ENCODE data around the gene CHCHD1.
"Not testable (repeated sequence)": the region's sequence is repeated elsewhere in the genome, so short reads cannot be mapped to it uniquely, and the experiment has no call there.

CHCHD1 gene

DNA sequence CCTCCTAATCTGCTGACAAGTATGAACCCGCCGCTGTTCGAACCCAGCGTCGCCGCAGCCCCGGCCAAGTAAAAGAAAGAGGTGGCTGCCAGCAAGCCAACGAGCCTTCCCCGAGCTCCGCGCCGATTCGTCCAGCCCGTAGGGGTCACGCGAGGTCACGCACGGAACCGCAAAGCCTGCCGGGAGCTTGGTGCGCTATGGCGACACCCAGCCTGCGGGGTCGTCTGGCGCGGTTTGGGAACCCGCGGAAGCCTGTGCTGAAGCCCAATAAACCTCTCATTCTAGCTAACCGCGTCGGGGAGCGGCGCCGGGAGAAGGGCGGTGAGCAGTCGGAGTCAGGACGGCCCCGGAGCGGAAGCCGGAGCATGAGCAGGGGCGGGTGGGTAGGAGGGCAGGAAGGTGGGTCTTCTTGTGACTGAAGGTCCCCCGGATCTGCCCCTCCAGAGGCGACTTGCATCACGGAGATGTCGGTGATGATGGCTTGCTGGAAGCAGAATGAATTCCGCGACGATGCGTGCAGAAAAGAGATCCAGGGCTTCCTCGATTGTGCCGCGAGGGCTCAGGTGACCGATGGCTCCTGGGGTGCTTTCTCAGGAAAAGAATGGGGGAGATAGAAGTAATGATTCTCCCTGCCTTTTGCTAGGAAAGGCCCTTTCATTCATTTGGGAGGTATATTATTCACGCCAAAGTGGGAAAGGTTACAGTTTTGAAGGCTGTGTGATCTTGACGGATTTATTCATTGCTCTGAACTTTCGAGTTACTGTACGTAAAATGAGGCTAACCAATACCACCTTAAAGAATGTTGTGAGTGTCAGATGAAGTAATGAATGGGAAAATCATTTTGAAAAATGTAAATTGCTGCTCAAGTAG is at the start of gene CHCHD1:
Gene CHCHD1, plus strand, starts transcription at position 170 of the 870 bp plus-strand sequence. Its CDS starts 28 bp downstream, at position 198.
- peaks cover 16% of the 10 kb centered on the region for H3K36me3 ChIP-seq (replicated peaks)
- in situ Hi-C loops (cut with MboI; ENCODE audit: low sequenced_read_pairs): no loop called here
- peak within 1 kb of the TSS; percentile 91 for H3K4me3 ChIP-seq
- no peaks in the 10 kb centered on the region for H3K9me3 ChIP-seq
- H3K4me1 ChIP-seq: peaks cover 30% of the 10 kb centered on the region
- DNase-seq (ENCODE audit: low spot score in 2 of 2): peak; percentile 82 to 96
- H3K27me3 ChIP-seq (ENCODE audit: low read depth): no peaks in the 10 kb centered on the region

GRCh38 chr10:73732426-73732825 is 49.4 kb upstream of the CHCHD1 start:
- in situ Hi-C loops (cut with MboI; ENCODE audit: low sequenced_read_pairs): no loop called here
- no peak for DNase-seq (ENCODE audit: low spot score in 2 of 2)

GRCh38 chr10:73732931-73733623 is 48.8 kb upstream of the CHCHD1 start:
- H3K9me3 ChIP-seq: no peaks in the 10 kb centered on the region
- no peaks in the 10 kb centered on the region; the same call in 1 of the 2 replicates for H3K4me1 ChIP-seq
- H3K36me3 ChIP-seq (replicated peaks): peaks cover 7% of the 10 kb centered on the region; the same call in 1 of the 2 replicates
- no peak for DNase-seq (ENCODE audit: low spot score in 2 of 2)
- no peak overlapping the region for H3K4me3 ChIP-seq
- in situ Hi-C loops (cut with MboI; ENCODE audit: low sequenced_read_pairs): no loop called here
- no peaks in the 10 kb centered on the region for H3K27me3 ChIP-seq (ENCODE audit: low read depth)

More at GRCh38 chr10:73732426-73732825, 49.4 kb upstream of the CHCHD1 start:
- no peaks in the 10 kb centered on the region for H3K27me3 ChIP-seq (ENCODE audit: low read depth)
- H3K36me3 ChIP-seq (replicated peaks): peaks cover 10% of the 10 kb centered on the region; the same call in 1 of the 2 replicates
- no peaks in the 10 kb centered on the region for H3K9me3 ChIP-seq
- H3K4me1 ChIP-seq: no peaks in the 10 kb centered on the region; the same call in 1 of the 2 replicates
- no peak overlapping the region for H3K4me3 ChIP-seq

DNA sequence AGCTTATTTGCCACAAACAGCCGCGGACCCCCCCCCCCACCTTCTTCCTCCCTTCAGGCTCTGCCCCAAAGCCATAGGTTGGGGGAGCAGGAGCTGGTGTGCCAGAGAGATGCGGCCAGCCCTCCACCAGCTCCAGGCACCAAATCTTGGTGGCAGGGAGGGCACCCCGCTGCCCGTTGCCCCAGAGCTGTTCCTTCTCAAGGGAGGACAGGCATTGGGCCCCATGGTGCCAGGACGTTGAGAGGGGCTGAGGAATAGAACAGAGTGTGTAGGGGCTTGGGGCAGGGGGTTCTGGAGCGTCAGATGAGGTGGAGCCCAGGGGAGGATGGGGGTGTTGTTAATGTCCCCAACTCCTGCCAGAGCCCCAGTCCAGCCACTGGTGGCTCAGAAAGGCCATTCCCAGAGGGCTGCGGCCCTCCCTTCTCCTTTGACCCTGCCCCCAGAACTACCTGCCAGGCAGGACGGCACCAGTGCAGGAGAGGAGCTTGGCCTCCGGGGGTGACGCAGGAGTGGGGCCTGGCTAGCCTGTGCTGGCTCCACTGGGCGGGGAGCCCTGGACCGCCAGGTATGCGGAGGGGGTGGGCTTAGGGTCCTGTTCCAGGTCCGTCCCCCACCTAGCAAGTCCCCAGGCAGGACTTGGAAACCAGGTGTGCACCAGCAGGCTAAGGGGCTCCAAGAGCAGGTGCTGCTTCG is 47.7 kb upstream of the CHCHD1 start:
- Histone ChIP-seq H3K9me3 (no peaks in the 10 kb centered on the region), H3K4me3 (no peak overlapping the region), H3K36me3 (replicated peaks) (no peaks in the 10 kb centered on the region), H3K27me3 (ENCODE audit: low read depth) (no peaks in the 10 kb centered on the region), H3K4me1 (no peaks in the 10 kb centered on the region; the same call in 1 of the 2 replicates)
- no peak for DNase-seq (ENCODE audit: low spot score in 2 of 2)
- in situ Hi-C loops (cut with MboI; ENCODE audit: low sequenced_read_pairs): no loop called here

GRCh38 chr10:73734796-73735305 is 47.0 kb upstream of the CHCHD1 start:
- DNase-seq (ENCODE audit: low spot score in 2 of 2): no peak
- in situ Hi-C loops (cut with MboI; ENCODE audit: low sequenced_read_pairs): no loop called here
- no peak overlapping the region for H3K4me3 ChIP-seq

GRCh38 chr10:73740501-73741254 is 41.2 kb upstream of the CHCHD1 start:
- H3K36me3 ChIP-seq (replicated peaks): peaks cover 10% of the 10 kb centered on the region
- in situ Hi-C loops (cut with MboI; ENCODE audit: low sequenced_read_pairs); DNase-seq (ENCODE audit: low spot score in 2 of 2); H3K9me3 ChIP-seq; H3K27me3 ChIP-seq (ENCODE audit: low read depth); H3K4me3 ChIP-seq: not testable (repeated sequence)
- H3K4me1 ChIP-seq: peaks cover 16% of the 10 kb centered on the region

More at GRCh38 chr10:73734796-73735305, 47.0 kb upstream of the CHCHD1 start:
- no peaks in the 10 kb centered on the region for H3K36me3 ChIP-seq (replicated peaks)
- no peaks in the 10 kb centered on the region for H3K9me3 ChIP-seq
- H3K27me3 ChIP-seq (ENCODE audit: low read depth): no peaks in the 10 kb centered on the region
- no peaks in the 10 kb centered on the region; the same call in 1 of the 2 replicates for H3K4me1 ChIP-seq

DNA sequence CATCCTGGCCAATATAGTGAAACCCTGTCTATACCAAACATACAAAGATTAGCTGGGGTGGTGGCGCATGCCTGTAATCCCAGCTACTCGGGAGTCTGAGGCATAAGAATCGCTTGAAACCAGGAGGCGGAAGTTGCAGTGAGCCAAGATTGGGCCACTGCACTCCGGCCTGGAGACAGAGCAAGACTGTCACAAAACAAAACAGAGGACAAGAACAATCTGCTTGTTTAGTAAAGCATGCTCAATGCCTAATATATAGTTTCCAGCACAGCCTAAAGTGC is 39.5 kb upstream of the CHCHD1 start:
- no peak overlapping the region for H3K4me3 ChIP-seq
- peaks cover 23% of the 10 kb centered on the region for H3K36me3 ChIP-seq (replicated peaks)
- H3K4me1 ChIP-seq: peaks cover 16% of the 10 kb centered on the region
- in situ Hi-C loops (cut with MboI; ENCODE audit: low sequenced_read_pairs): no loop called here
- H3K9me3 ChIP-seq: no peaks in the 10 kb centered on the region
- H3K27me3 ChIP-seq (ENCODE audit: low read depth): no peaks in the 10 kb centered on the region
- DNase-seq (ENCODE audit: low spot score in 2 of 2): no peak

DNA sequence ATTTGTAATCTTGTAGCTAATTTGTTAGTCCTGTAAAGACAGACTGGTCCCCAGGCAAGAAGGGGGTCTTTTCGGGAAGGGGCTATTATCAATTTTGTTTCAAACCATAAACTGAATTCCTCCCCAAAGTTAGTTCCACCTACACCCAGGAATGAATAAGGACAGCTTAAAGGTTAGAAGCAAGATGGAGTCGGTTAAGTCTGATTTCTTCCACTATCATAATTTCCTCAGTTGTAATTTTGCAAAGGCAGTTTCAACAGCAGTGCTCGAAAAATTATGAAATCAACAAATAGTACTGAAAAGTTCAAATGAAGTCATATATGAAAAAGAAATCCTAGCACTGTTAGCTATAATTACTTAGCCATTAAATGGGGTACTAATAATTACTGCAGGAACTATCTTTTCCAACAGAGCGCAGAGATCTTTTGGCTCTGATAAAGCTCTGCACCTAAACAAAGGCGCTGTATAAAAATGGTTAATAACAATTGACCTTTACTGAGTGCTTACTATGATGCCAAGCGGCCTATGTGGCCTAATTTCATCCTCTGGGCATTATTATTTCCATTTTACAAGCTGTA is 38.4 kb upstream of the CHCHD1 start:
- Histone ChIP-seq H3K9me3 (no peaks in the 10 kb centered on the region), H3K4me3 (peak overlapping the region; percentile 81), H3K4me1 (peaks cover 16% of the 10 kb centered on the region), H3K36me3 (replicated peaks) (peaks cover 32% of the 10 kb centered on the region), H3K27me3 (ENCODE audit: low read depth) (no peaks in the 10 kb centered on the region)
- in situ Hi-C loops (cut with MboI; ENCODE audit: low sequenced_read_pairs): no loop called here
- DNase-seq (ENCODE audit: low spot score in 2 of 2): no peak

- in situ Hi-C loops (cut with MboI; ENCODE audit: low sequenced_read_pairs): no loop called here
- H3K36me3 ChIP-seq (replicated peaks): peaks cover 39% of the 10 kb centered on the region
- no peaks in the 10 kb centered on the region for H3K27me3 ChIP-seq (ENCODE audit: low read depth)
- peak within 1 kb of the TSS; percentile 81 for H3K4me3 ChIP-seq
- DNase-seq (ENCODE audit: low spot score in 2 of 2): peak; percentile 94 to 97
- H3K4me1 ChIP-seq: peaks cover 16% of the 10 kb centered on the region
- no peaks in the 10 kb centered on the region for H3K9me3 ChIP-seq
Measured at GRCh38 chr10:73743905-73744663, 37.8 kb upstream of the CHCHD1 start, which contains the start of gene SEC24C. SEC24C (plus strand) TSS chr10:73744372; CDS start chr10:73746833, 2,461 bp downstream.

DNA sequence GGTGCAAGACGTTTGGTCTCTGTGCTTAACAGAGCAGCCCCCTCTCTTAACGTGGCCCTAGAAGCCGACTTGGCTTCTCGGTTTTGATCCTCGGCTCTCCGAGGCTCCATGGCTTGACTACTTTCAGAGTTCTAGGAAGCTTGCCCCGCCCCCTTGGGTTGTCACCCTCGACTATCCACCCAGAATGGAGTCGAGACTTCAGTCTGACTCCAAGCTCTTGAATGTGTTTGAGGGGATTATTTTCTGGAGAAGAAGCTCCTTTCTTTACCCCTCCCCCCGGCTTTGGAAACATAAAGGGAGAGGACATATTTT is 37.2 kb upstream of the CHCHD1 start:
- H3K4me1 ChIP-seq: peaks cover 16% of the 10 kb centered on the region
- H3K27me3 ChIP-seq (ENCODE audit: low read depth): no peaks in the 10 kb centered on the region
- H3K9me3 ChIP-seq: no peaks in the 10 kb centered on the region
- peaks cover 42% of the 10 kb centered on the region for H3K36me3 ChIP-seq (replicated peaks)
- DNase-seq (ENCODE audit: low spot score in 2 of 2): peak in 1 of 2 experiments; percentile 81
- in situ Hi-C loops (cut with MboI; ENCODE audit: low sequenced_read_pairs): no loop called here
- peak overlapping the region; percentile 81 for H3K4me3 ChIP-seq

DNA sequence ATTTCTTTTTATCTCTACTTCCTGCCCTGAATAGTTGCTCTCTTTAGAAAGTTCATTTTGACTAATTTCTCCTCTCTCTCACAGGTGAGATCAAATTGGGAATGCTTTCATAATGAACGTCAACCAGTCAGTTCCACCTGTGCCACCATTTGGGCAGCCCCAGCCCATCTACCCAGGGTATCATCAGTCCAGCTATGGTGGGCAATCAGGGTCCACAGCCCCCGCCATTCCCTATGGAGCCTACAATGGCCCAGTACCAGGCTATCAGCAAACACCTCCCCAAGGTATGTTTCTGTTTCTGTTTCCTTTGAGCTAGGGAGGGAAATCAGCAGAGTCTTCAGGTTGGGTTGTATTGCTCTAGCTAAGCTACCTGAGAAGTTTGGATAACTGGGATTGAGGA is 35.1 kb upstream of the CHCHD1 start:
- no peak for DNase-seq (ENCODE audit: low spot score in 2 of 2)
- no peaks in the 10 kb centered on the region for H3K27me3 ChIP-seq (ENCODE audit: low read depth)
- in situ Hi-C loops (cut with MboI; ENCODE audit: low sequenced_read_pairs): no loop called here
- H3K9me3 ChIP-seq: no peaks in the 10 kb centered on the region
- H3K4me3 ChIP-seq: no peak overlapping the region
- peaks cover 16% of the 10 kb centered on the region for H3K4me1 ChIP-seq
- H3K36me3 ChIP-seq (replicated peaks): peaks cover 54% of the 10 kb centered on the region

DNA sequence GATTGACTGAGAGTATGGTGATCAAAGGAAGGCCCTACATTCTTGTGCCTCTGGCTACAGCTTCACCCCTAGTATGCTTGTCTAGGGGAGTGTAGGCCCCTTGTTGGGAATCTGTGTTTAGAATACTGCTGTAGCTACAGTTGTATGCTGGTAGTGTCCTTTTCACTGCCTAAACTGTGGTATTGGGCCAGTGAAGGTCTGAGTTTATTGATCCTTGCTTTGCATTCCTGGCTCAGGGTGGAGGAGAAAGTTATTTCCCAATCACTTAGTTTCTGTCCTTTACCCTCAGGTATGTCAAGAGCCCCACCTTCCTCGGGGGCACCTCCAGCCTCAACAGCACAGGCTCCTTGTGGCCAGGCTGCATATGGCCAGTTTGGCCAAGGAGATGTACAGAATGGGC is 31.0 kb upstream of the CHCHD1 start:
- in situ Hi-C loops (cut with MboI; ENCODE audit: low sequenced_read_pairs): no loop called here
- Histone ChIP-seq H3K4me3 (no peak overlapping the region), H3K36me3 (replicated peaks) (peaks cover 70% of the 10 kb centered on the region), H3K4me1 (no peaks in the 10 kb centered on the region), H3K9me3 (no peaks in the 10 kb centered on the region), H3K27me3 (ENCODE audit: low read depth) (no peaks in the 10 kb centered on the region)
- DNase-seq (ENCODE audit: low spot score in 2 of 2): no peak

All from HAP-1 (cell line).